H1 (cell line): ENCODE results near the gene TMEM178B. TPM values are rescaled to one million over a fixed set of nuclear protein-coding genes. Genes with fewer than 3 reads are reported as not detected.

Experiments used
- RAD21 ChIP-seq, 2 experiments: IDR thresholded peaks in 1 of 2; conservative IDR thresholded peaks in 1 of 2; 2 replicates each; pipeline ENCODE4 v1.6.1; 2011; ENCODE audit warnings: low read depth in 2 of 2, low read length in 2 of 2, improper control_type of control experiment in 1 of 2, inconsistent platforms in 1 of 2, mild to moderate bottlenecking in 1 of 2, moderate library complexity in 1 of 2
- SP4 ChIP-seq: IDR thresholded peaks from 2 replicates; pipeline ENCODE4 v1.6.1; 2012; ENCODE audit warnings: low read length, inconsistent platforms
- TAF1 ChIP-seq: IDR thresholded peaks from 2 replicates; pipeline ENCODE4 v1.6.1; 2011; ENCODE audit warnings: mild to moderate bottlenecking, low read depth, low read length
- polyA plus RNA-seq, 7 experiments: library from polyadenylated mRNA; depleted of rRNA in 3 of 7; stranded (reverse) in 5 of 7; unstranded in 2 of 7; fragments of >200 nt in 5 of 7; fragments of 200-250 nt in 2 of 7; gene quantifications; 1 replicate in 5 of 7; 2 replicates in 1 of 7; 4 replicates in 1 of 7; pipeline versions ENCODE4 v1.2.1 to v1.2.3, GENCODE V29; 2011 to 2013; ENCODE audit warnings: missing spikeins in 2 of 7, mixed read lengths in 2 of 7
- total RNA-seq: library from RNA; stranded (reverse); fragmentation: NEBNext Ultra II Directional; extraction: Animal tissue kit (Norgen Biotek cat#: 25700); gene quantifications from 2 replicates; pipeline ENCODE4 v1.2.1, GENCODE V29; 2021

The TMEM178B gene
- total and polyA plus RNA-seq, 2 of the 8 experiments (the other 6 are each of a cell fraction or from before 2014, with no cell fraction given): 5.3 to 18.1 TPM

DNA sequence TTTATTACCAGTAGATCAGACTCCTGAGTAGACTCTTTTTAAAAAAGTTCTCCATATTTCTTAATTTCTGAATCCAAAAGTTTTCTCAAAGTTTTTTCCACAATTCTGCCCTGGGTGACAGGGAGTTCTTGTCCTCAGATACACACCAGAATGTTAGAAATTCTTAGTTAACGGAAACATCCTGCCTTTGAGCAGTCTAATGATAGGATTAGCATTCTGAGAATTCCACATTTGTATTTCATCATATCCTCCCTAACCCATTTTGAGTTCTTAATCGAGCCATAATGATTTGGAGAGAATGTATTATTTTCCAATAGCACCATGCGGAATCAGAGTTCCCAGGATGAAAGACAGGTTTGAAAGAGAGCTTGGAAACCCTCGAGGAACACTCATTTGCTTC is 30.2 kb upstream of the TMEM178B start (continued):
- no peak for TF ChIP-seq RAD21 (IDR thresholded peaks at IDR 0.05 in 1 of 2, conservative IDR thresholded peaks at IDR 0.05 in 1 of 2; ENCODE audit: low read depth in 2 of 2, low read length in 2 of 2)
- TF ChIP-seq SP4: no peak
- no peak for TF ChIP-seq TAF1
